SU-DHL-6 (cell line): ENCODE measurements around the gene TOM1L2.

Source experiments
- EZH2phosphoT487 ChIP-seq: fragments of 200-600 bp; sonication (generic), shearing (Covaris generic); conservative IDR thresholded peaks from 2 replicates; pipeline ENCODE4 v1.6.1; 2018; ENCODE audit warnings: mild to moderate bottlenecking, antibody characterized with exemption, low read length, moderate library complexity, mixed read lengths
- TF ChIP-seq, protein P1 (sequence below): fragments of 200-600 bp; sonication (generic); IDR thresholded peaks from one replicate; pipeline ENCODE4 v1.5.1; 2017; ENCODE audit warnings: antibody characterized with exemption, mild to moderate bottlenecking, low read length, moderate library complexity; ENCODE audit not compliant: insufficient read depth, poor library complexity, severe bottlenecking

GRCh38 chr17:17964710-17965109 is 7.5 kb downstream of the TOM1L2 start:
- TF ChIP-seq, protein P1, sequence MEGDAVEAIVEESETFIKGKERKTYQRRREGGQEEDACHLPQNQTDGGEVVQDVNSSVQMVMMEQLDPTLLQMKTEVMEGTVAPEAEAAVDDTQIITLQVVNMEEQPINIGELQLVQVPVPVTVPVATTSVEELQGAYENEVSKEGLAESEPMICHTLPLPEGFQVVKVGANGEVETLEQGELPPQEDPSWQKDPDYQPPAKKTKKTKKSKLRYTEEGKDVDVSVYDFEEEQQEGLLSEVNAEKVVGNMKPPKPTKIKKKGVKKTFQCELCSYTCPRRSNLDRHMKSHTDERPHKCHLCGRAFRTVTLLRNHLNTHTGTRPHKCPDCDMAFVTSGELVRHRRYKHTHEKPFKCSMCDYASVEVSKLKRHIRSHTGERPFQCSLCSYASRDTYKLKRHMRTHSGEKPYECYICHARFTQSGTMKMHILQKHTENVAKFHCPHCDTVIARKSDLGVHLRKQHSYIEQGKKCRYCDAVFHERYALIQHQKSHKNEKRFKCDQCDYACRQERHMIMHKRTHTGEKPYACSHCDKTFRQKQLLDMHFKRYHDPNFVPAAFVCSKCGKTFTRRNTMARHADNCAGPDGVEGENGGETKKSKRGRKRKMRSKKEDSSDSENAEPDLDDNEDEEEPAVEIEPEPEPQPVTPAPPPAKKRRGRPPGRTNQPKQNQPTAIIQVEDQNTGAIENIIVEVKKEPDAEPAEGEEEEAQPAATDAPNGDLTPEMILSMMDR, result no peak
- no peak for TF ChIP-seq EZH2phosphoT487
